A549 treated with Hydrocortisone at 1 μM for 4 hours (cell line): ENCODE results near the gene SACS. TPM values are rescaled to one million over a fixed set of nuclear protein-coding genes. Genes with fewer than 3 reads are reported as not detected.

Experiments used
- total RNA-seq: library from RNA; stranded (reverse); fragments of 200-300 nt; extraction: Qiagen RNA extraction; gene quantifications from 5 replicates; pipeline ENCODE4 v1.2.3, GENCODE V29; 2022

SACS gene
- total RNA-seq, result 8.4 to 13.1 TPM (median 11.9 TPM) in 5 replicates

GRCh38 chr13:23433171-23434153, at the start of gene SACS:
Gene SACS (minus strand): TSS chr13:23433702. CDS start chr13:23411239, 22,463 bp downstream.

Other genes with a start within 250 kb of the SACS start
- 2.8 to 4.7 TPM (median 3.4 TPM) in 5 replicates for gene TNFRSF19, start 136.7 kb upstream of the SACS start, total RNA-seq